Left colon (tissue), 2 donors: Measurements from ENCODE around the gene NPY. TPM values are rescaled to one million over a fixed set of nuclear protein-coding genes. Genes with fewer than 3 reads are reported as not detected.
"Not testable (repeated sequence)": the region's sequence is repeated elsewhere in the genome, so short reads cannot be mapped to it uniquely, and the experiment has no call there.

Source experiments
- ATAC-seq: fragments of 200-7000 bp; cut with Tn5 transposase; one replicate; pipeline ENCODE4 v1.9.1; 2020; ENCODE audit warnings: mild to moderate bottlenecking, moderate library complexity
- DNase-seq, 2 donors: peaks; one replicate each; pipeline ENCODE4 v3.0.0-alpha.2; 2020
- intact Hi-C, 2 donors: fragments of 100-400 bp; cut with DNase I in 1 of 2; cut with micrococcal nuclease in 1 of 2; formaldehyde crosslinking; loops; one replicate each; pipeline versions ENCODE4 v1.11.2 to v1.14.0; 2022; cut with DNase I, micrococcal nuclease
- long read RNA-seq: library from polyadenylated mRNA; unstranded; transcript quantifications from one replicate; pipeline ENCODE4 v2.0.0, GENCODE V29; 2021
- total RNA-seq, 2 donors: library from RNA; stranded (reverse); fragmentation: NEBNext Ultra II Directional; extraction: Animal tissue kit (Norgen Biotek cat#: 25700); gene quantifications; one replicate each; pipeline ENCODE4 v1.2.1, GENCODE V29; 2021
- donor health status: DM: no; HTN: no; CAD: no.
- donor health status: DM: yes; HTN: yes; CAD: no.

NPY gene
- total RNA-seq = under 1 TPM in 1 of 2 donors, not detected in 1; 0.55 TPM
- long read RNA-seq = 0 reads

- ATAC-seq = no peak
- no peak for DNase-seq
- intact Hi-C loops = no loop called here
These were observed at the start of gene NPY for GRCh38 chr7:24283897-24284698. Gene NPY, plus strand, starts transcription at chr7:24284190. Its CDS starts 1,051 bp downstream, at chr7:24285241.

- DNase-seq = no peak
- ATAC-seq = no peak
- intact Hi-C loops = no loop called here
These were observed 44.7 kb upstream of the NPY start for GRCh38 chr7:24239260-24239659.

DNA sequence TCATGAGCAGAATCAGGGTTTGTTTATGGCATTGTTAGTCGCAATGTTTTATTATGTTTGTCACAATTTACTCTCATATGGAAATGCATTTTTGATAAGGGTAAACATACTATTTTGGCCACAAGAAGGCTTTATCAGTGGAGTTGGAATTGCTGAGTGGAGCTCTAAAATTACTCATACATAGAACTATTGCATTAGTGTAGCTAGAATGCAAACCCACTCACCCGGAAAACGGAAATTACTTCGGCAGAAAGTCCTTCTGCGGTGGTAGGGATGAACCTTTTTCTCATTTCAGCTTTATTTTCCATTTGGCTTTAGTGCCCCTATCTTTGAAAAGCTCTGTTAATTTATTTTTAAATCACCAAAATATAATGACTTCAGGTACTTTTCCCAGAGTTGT, 42.8 kb upstream of the NPY start:
- no peak for ATAC-seq
- intact Hi-C loops = no loop called here
- no peak for DNase-seq

DNA sequence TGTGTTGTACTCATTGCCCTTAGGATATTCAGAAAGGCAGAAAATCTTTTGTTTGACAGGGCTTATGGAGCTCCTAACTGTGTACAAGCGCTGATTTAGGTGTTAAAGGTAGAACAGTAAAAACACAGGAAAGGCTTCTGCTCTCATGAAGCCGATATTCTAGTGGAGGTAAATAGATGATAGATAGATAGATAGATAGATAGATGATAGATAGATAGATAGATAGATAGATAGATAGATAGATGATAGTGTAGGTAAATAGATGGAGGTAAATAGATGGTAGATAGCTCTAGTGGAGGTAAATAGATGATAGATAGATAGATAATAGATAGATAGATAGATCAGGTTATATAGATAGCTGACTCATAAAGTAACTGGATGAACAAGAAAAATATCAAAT, 39.4 kb upstream of the NPY start:
- DNase-seq = no peak
- intact Hi-C loops = no loop called here
- ATAC-seq = no peak

- no peak for ATAC-seq
- DNase-seq = no peak
These were observed 38.6 kb upstream of the NPY start for GRCh38 chr7:24245362-24245761.

GRCh38 chr7:24249266-24249665, 34.7 kb upstream of the NPY start:
- DNase-seq (no peak), ATAC-seq (no peak)
- intact Hi-C loops = no loop called here

More at GRCh38 chr7:24245362-24245761, 38.6 kb upstream of the NPY start:
- intact Hi-C loops = no loop called here

DNA sequence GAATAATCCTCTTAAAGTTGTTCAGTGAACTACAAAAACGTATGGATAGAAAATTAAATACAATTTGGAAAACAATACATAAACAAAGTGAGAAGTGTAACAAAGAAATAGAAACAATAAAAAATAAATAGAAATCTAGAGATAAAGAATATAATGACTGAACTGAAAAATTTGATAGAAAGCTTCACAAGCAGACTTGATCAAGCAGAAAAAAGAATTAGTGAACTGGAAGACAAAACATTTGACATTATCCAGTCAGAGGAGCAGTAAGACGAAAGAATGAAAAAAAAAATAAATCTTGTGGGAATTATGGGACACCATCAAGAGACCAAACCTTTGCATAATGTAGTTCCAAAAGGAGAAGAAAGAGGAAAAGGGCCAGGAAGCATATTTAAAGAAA, 32.4 kb upstream of the NPY start:
- ATAC-seq (no peak), DNase-seq (no peak)
- intact Hi-C loops = no loop called here

DNA sequence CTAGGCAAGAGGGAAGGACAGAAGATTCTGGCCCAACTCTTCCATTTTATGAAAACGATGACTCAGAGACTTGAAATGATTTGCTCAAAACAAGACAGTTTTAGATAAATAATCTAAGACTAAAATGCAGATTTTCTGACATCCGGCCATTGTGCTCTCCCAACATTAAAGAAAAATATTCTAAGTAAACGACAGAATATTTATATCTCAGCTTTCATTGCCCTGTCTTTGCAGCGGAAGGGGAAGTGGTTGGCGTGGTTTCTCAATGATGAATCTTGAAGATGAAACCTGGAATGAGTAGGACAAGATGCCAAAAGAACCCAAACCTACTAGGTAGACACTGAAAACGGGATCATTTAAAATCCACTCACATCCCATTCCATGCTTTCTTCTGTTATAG, 28.9 kb upstream of the NPY start:
- no peak for DNase-seq
- no peak for ATAC-seq
- intact Hi-C loops = no loop called here

- ATAC-seq, intact Hi-C loops, DNase-seq: not testable (repeated sequence)
These were observed 25.7 kb upstream of the NPY start for GRCh38 chr7:24258324-24258723.

- intact Hi-C loops = no loop called here
- ATAC-seq = no peak
These were observed 12.1 kb upstream of the NPY start for GRCh38 chr7:24271938-24272337.

DNA sequence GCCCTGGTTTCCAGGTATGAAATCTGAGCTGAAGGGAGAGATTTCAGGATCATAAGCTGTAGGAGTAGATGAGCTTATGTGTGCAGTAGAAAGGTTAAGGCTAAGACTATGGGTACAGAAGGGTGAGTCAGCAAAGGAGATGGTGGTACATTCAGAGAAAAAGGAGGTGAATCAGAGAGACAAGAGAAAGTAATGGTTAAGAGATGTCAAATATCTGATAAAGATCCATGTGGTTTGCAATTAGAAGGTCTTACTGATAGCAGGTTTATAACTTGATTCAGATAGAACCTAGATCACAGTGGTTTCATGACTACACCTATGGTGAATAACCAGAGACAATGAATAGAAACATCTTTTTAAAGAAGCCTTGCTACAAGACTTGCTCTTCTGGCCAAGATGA, 4.5 kb upstream of the NPY start:
- no peak for DNase-seq
- intact Hi-C loops = no loop called here
- no peak for ATAC-seq

More at GRCh38 chr7:24271938-24272337, 12.1 kb upstream of the NPY start:
- no peak for DNase-seq

DNA sequence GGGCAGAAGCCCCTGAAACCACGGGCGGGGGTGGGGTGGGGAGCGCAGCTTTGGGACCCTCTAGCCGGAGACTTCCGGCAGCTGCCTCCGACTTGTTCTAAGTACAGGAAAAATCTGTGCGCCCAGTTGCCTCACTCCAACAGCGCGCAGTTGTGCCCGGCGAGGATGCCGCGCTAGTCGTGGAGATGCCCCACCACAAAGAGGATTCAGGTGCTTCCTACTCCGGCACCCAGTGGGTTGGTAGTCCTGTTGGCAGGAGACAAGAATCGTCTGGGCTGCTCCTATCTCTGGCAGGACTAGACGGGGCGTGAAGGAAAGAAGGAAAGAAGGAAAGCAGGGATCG, 465 bp upstream of the NPY start:
- no peak for DNase-seq
- intact Hi-C loops = no loop called here
- no peak for ATAC-seq

- intact Hi-C loops = no loop called here
- no peak for DNase-seq
- ATAC-seq = no peak
These were observed 913 bp downstream of the NPY start for GRCh38 chr7:24284699-24285506.

DNA sequence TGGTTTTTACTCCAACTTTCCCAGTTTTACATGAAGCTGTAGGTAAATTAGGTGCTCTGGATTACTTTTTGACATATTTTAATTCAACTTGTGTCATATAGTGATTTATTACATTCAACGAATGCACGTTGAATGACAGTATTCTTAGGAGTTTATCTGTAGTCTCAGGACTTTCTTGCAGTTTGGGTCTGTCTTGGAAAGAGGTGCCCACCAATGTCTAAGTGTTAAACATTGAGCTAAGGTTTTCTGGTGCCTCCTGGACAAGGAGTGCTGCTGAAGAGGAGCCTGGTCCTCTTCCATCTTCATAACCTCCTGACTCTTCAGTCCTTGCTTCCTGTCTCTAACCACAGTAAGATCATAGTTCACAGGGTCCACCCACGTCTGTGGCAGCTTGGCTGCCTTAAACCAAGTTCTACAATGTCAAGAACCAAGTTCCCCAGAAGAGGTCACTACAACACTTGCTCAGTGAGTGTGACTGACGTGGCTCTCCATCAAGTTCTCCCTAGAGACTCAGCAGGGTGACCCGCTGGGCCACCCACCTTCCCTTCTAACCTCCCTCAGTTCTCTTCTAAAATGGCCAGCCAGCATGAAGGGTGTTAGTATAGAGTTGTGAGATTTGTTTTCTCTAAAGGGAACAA, 6.1 kb downstream of the NPY start:
- intact Hi-C loops = no loop called here
- DNase-seq (no peak), ATAC-seq (peak; percentile 83)

DNA sequence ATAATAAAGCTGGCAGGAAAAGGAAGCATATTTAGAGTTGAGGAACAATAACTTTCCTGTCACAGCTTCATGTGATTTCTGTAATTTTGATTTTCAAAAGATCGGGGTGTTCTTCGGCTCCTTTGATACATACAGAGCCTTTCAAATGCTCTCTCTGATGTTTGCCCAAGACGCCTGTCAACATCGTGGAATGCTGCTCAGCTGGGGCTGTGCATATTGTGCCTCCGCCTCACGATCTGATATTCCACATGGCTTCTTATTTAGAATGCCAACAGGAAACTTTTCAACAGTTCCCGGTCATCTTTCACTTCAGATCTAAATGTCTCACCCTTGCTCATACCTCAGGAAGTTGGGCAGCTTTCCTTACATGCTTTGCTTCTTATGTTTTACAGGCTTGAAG, 7.3 kb downstream of the NPY start:
- intact Hi-C loops = no loop called here
- no peak for ATAC-seq
- DNase-seq = no peak

DNA sequence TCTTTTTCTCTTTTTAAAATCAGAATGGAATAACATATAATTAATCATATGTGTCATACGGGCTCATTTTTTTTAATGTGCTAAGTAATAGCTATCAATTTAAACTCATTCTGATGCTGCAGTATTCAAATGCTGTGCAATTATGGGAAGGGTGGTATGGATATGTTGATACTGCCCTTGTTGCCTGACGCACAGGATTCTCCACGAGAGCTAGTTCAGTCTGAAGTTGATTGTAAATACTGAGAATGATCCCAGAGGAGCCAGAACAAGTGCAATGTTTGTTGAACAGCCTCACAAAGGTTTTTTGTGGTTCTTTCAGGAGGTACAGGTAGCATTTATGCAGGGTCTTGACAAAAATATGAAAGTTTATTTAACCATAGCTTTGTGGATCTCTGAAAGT, 13.4 kb downstream of the NPY start:
- ATAC-seq (no peak), DNase-seq (no peak)
- intact Hi-C loops = no loop called here

DNA sequence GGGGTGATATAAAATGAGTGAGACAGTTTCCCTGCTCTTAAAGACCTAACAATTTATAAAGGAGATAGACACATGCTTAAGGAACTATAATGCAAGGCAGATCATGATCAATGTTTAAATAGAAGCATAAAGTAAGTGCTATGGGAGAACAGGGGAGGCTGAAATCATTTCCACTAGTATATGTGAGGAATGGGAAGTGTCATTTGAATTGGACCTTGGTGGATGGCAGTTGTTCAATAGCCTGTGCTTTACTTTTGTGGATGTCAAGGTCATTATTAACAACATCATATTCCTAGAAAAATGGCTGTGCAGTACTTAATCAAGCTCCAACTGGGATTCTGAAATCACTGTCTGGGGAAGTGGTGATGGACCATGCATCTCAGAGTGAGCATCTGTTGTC, 14.7 kb downstream of the NPY start:
- ATAC-seq (no peak), DNase-seq (no peak)
- intact Hi-C loops = no loop called here

GRCh38 chr7:24299192-24299591, 15.2 kb downstream of the NPY start:
- intact Hi-C loops = no loop called here
- DNase-seq (no peak), ATAC-seq (no peak)

DNA sequence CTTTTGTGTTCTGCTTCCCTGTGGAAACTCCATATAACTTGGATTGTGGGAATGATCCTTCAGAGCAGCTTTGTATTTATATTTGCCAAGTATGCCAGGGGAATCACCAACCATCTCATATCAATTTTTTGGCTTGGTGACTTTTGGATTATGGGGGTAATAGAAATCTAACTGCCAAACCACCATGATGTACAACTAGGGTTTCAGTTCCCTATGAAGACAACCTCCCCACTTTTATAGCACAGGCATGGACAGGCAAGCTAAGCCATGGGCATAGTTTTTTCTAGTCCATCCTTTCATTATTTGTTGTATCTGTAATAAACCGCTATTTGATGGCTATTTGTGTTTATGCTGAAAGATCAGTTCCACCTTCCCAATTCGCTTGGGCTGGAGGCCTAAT, 17.7 kb downstream of the NPY start:
- intact Hi-C loops = no loop called here
- no peak for ATAC-seq
- DNase-seq = no peak

DNA sequence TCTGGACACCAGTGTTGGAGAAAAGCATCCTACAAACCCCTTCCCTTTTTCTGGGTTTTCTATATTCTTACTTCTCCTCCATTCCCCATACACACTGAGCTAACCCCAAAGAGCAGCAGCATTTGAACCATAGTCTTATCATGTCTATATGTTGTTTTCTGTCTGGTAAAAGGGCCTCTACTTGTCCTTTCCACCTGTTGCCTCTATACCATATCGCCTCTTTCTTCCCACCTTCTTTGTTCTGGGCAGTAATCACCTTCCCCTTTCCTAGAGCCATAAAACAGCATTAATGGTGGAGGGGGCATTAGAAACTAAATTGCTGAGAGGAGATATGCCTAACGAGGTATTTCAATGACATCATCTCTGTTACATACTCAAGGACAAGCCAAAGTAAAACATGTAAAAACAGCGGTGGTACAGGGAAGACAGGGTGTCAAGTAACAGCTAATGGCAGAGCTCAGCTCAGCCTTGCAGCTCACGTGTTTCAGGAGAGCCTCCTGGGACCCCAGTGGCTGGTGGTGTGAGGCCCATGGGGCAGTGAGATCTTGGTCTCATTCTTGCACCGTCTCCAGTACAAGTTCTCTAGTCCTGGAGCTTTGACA, 20.6 kb downstream of the NPY start:
- intact Hi-C loops = no loop called here
- ATAC-seq (no peak), DNase-seq (no peak)
